ENCODE measurements around the gene MRPS34. TPM values are rescaled to one million over a fixed set of nuclear protein-coding genes. Genes with fewer than 3 reads are reported as not detected.
"Not testable (repeated sequence)": the region's sequence is repeated elsewhere in the genome, so short reads cannot be mapped to it uniquely, and the experiment has no call there.

The MRPS34 gene
- total RNA-seq, 1 donor from 2014 or later = 41.6 TPM

DNA sequence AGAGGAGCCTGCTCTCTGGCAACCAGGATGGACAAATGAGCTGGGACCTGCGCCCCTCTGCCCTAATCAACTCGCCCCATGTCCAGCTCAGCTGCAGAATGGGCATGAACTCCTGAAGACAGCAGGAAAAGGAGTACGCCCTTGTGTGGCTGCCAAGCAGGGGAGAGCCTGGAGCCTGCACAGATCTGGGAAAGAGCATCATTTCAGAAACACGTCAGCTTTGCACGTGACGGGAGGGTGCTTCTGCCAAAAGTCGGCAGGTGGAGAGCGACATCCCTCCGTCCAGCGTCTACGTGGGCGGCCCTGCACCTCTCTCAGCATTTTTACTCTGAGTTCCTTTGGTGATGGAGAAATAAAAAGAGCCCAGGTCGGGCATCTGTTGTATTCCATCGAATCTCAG is 20.1 kb downstream of the MRPS34 start:
- no peak for DNase-seq (ENCODE audit: low read depth)

DNA sequence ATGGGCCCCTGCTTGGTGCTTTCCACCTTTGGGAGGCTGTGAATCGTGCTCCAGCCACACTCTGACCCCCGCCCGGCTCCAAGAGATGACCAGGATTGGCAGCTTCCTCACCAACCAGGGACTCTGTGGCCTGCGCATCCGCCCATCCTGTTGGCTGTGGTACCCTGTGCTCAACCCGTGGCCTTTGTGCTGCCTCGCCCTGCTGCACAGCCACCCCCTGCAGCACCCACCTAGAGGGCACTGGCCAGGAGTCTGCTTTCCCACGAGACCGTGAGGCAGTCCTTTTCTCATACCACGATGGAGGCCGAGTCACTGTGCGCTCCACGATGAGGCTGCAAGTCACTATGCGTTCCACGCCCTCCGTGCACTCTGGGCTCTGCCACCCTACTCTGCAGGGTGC is 21.0 kb downstream of the MRPS34 start:
- DNase-seq (ENCODE audit: low read depth) = no peak

DNA sequence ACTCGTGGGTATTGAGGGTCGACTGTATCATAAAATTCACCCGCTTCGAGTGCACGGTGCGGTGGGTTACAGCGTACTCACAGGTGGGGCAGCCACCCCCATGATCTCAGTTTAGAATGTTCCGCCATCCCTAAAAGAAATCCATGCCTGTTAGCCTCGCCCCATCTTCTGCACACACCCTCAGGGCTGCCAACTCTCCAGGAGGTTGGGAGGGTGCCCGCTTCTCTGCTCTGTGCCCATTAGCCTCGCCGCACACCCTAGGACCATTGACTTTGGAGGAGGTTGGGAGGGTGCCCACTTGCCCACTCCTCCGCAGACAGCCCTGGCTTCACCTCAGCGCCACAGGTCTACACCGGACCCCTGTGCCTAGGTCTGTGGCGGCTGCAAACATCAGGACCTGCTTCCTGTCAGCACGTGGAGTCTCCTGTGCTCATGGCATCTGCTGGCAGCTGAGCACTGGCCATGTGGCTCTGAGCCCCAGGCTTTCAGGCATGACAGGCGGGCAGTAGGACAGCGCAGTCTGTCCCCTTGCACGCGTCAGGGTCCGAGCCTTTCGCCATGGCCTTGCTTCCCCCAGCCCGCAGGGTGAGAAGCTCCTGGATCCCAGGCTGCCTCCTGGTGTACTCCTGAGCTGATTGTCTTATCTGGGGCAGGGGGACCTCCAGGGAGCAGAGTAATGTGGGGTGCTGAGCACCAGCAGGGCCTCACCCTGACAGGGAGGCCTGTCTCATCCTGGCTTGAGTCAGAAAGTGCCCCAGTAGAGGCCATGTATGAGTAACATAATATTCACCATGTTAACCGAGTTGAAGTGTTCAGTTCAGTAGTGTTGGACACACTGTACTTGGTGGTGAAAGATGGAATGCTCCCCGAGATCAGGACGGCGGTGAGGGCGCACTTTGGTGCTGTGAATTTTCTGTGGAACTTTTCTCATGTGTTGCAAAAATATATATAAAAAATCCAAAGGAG is 23.5 kb downstream of the MRPS34 start:
- no peak for DNase-seq (ENCODE audit: low read depth)

DNA sequence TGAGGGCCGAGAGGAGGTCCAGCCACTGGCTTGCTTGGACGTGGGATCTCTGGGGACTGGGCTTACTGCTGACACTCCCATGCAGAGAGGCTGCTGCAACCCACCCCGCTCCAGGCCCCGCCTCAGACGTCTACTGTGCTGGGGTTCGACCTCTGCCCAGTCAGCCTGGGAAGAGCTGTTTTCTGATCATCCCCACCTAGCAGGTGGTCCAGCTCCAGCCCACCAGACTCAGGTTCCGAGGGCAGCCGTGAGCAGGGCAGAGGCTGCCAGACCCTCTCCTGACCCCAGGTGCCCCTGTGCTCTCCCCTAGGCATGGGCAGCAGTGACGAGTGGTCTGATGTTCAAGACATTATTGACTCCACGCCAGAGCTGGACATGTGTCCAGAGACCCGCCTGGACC is 25.0 kb downstream of the MRPS34 start:
- DNase-seq (ENCODE audit: low read depth) = no peak

DNA sequence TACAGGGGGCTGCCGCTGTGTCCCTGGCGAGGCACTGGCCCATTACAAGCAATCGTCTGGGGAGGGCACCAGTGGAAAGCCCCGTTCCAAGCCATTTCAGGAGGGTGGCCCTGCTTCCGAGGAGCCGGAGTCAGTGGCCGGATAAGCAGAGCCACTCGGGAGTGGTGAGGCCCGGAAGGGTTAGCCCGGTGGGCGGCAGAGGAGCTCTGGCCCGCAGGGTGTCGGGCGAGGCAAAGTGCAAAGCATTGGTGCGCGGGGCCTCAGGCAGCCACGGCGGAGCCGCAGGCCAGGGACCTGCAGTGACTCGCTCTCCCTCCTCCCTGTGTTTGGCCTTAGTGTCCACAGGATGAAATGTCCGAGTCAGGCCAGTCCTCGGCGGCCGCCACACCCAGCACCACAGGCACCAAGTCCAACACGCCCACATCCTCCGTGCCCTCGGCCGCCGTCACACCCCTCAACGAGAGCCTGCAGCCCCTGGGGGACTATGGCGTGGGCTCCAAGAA is 26.2 kb downstream of the MRPS34 start:
- DNase-seq (ENCODE audit: low read depth) = no peak

DNA sequence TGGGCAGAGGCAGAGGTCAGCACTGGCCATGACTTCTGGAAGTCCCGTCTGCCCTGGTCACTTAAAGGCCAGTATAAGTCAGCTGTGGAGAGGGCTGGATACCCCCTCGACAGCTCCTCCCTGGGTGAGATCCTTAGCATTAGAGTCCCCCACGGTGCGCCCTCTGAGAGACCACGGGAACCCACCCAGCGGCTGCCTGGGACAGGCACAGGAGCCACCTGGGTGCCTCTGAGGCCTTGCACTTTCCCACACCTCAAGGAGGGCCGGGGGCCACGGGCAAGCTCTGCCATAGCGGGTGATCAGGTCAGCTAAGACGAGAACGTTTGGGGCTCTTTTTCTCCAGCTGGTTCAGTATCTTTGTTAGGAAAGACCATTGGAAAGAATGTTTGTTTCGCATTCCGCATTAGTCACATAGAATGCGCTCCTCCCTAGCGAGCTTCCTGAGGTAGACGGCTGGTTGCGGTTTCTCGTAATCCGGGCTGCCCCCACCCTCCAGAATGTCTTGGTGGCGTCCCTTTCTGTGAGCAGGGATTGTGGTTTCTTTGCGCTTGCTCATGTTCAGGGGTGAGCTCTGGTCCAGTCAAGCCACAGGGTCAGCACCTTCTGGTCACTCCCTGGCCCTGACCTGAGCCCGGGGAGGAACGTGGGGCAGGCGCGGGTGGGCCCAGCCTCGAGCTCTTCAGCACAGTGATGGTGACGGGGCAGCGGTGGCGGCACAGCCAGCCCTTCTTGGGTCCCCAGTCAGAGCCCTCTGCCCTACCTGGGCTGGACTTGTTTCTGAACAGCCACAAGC is 26.8 kb downstream of the MRPS34 start:
- DNase-seq (ENCODE audit: low read depth) = no peak

DNA sequence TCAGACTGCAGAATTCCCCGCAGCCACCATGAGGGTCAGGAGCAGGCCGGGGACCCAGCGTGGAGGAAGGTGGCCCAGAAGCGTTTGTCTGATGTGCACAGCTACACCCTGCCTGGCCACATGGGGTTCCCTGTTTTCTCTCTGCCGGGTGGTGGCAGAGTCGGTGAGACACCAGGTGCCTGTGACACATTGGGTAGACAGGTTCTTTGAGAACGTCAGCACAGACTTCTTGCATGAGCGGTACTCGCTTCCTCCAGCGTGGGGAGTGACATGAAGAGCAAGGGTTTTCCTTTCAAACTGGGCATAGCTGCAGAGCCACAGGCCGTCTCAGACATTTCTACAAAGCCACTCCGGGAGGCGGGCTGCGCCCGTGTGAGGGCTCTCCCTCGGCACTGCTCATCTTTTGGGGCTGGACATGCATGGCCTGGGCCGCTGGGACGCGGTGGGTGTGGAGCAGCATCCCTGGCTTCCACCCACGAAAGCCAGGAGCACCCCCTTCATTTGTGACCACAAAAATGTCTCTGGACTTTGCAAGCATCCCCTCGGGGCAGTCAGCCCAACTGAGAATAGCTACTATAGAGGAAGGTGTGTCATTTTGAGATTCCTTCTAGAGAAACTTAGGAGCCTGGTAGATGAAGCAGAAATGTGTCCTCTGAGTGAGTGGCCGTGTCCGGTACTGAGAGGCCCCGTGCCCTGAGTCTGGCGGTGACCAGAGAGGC is 27.6 kb downstream of the MRPS34 start:
- peak; percentile 20 for DNase-seq (ENCODE audit: low read depth)

DNA sequence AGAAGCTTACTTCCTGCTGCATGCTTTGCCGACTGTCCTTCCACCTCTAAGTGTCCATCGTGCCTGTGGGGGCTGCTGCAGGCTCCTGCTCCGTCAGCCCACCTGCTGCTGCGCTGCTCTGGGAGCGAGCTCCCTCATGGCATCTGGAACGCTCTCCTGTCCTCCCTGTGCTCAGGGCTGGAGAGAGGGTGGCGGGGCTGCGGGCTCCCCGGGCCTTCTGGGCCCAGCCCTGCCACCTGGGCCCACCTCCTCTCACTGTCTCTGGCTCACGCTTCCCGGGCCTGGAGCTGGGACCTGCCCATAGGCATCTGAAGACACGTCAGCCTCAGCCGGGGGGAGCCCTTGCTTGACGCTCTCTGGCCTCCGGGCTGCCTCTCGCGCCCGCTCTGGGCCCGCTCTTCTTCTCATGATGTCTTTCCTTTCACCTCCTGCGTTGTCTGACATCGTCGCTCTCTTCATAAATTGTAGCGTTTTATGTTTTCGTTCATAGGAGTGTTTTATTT is 28.5 kb downstream of the MRPS34 start:
- no peak for DNase-seq (ENCODE audit: low read depth)

DNA sequence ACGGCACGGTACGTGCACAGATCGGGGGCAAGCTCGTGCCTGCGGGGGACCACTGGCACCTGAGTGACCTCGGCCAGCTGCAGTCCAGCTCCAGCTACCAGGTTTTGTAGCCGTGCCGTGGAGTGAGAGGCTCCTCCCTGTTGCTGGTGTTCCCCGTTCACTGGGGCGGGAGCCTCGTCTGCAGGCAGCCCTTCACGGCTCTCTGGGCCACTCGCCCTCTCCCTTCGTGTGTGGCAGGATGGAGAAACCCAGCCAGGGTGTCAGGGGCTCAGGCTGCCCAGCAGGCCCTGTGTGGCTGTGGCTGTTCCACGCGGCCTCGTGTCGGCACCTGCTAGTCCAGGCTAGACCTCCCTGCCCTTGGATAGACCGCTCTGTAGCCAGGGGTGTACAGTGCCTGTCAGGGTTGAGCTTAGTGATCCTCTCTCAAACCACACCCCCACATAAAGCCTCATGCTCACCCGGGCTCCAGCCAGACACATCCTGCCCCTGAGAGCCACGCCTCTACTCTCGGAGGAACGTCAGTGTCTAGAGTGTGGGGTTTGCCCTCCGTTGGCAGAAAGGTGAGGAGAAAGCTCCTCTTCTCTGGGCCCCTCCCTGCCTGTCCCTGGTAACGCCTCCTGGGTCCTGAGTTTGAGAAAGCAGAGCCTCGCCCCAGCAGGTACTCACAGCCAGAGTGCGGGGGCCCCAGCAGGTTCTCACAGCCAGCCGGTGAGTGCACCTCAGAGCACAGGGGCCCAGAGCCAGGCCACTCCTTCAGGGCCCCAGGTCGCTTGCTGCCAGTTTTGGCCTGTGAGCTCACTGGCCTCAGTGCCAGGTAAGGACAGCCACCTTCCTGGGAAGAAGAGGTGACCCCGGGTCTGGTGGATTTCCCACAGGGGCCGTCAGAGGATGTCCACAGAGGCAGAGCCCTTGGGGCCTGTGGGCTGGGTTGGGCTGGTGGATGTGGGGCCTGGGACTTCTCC is 29.3 kb downstream of the MRPS34 start:
- no peak for DNase-seq (ENCODE audit: low read depth)

DNA sequence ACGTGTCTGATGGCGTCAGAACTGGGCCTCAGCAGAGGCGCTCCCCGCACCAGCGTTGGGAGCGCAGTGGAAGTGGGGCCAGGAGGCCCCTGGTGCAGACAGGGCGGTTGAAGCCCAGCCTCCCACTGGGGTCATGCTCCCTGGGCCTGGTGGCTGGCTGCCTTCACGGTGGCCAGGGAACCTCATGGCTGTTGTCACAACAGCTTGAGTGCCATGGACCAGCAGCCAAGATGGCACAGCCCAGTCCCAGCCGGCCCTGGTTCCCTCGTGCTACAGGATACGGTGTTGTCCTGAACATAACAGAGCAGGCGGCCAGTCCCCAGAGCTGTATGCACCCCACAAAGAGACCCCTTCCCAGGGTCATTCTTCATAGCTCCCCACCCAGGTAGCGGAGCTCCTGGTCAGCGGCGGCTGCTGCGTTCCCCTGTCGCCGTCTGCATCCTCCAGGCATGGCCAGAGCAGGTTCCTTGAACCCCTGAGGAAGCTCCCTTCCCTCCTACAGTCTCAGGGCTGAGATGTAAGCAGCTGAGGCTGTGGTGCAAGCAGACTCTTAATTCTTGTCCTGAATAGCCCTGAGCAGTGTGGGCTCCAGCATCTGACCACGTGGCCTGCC is 31.3 kb downstream of the MRPS34 start:
- DNase-seq (ENCODE audit: low read depth) = no peak

DNA sequence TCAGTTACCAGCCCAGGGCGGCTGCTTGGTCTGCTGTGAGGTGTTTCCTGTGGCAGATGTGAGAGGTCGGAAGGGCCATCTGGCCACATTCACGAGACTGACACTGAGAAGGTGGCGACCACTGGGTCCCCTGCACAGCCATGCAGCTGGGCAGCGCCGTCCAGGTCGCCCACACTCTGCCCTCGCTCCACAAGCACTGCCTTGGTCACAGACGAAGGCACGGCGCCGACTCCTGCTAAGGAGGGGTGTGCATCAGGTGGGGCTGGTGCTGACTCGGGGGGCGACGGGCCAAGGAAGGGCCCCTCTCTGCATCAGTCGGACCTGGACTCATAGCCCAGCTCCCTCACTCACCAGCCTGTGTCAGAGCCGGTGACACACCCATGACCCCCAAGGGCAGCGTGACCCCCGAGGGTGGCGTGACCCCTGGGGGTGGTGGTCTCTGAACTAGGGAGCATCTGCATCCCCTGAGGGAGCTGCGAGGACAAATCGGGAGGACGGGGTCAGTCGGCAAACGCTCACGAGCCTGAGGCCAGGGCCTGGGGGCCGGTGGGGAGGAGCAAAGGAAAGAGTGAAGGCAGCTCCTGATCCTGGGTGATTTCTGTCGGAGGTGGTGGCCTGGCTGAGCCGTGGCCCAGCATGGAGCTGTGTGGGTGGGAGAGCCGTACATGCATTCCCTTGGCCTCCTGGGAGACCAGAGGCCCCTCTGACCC is 32.0 kb downstream of the MRPS34 start:
- DNase-seq (ENCODE audit: low read depth) = no peak

DNA sequence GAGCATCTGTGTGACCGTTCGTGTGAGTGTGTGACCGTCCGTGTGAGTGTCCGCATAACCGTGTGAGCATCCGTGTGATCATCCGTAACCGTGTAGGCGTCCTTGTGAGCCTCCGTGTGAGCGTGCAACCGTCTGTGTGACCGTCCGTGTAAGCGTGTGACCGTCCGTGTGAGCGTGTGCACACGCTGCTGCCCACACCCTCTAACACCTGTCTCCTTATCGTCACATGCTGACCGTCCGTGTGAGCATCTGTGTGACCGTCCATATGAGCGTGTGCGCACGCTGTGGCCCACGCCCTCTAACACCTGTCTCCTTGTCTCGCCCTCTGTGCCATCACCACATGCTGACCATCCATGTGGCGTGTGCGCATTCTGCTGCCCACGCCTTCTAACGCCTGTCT is 32.7 kb downstream of the MRPS34 start:
- DNase-seq (ENCODE audit: low read depth) = no peak

DNA sequence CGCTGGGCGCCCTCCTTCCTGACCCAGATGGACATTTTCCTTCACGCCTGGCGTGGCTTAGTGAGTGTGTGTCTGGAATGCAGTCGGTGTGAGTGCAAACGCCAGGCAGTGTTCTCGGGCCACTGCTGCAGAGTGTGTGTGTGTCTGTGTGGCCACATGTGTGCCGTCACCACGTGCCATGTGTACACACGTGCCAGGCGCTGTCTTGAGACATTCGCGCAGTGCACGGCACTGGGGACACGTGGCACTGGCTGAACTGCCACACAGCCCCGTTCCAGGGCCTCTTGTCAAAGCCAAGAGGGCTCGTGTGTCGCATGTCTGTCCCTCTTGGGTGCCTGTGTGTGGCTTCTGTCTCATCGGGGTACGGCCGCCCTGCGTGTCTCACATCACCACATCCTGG is 38.1 kb downstream of the MRPS34 start:
- DNase-seq (ENCODE audit: low read depth) = no peak

DNA sequence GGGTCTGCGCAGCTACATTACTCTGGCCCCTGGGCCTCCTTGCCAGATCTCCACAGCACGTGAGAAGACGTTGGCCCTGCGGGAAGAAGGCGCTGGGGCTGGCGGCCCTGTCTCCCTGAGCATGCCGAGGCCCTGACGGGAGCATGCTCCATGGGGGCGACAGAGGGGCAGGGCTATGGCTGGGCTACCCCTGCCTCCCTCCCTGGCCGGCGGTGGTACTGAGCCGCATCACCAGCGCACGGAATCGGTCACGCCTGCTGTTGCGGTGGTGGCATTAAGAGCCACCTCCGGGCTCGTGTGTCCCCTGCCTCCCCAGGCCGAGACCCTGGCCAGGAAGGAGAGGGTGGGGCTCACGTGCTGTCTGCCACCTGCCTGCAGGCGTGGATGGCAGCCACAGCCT is 38.8 kb downstream of the MRPS34 start:
- DNase-seq (ENCODE audit: low read depth) = no peak

DNA sequence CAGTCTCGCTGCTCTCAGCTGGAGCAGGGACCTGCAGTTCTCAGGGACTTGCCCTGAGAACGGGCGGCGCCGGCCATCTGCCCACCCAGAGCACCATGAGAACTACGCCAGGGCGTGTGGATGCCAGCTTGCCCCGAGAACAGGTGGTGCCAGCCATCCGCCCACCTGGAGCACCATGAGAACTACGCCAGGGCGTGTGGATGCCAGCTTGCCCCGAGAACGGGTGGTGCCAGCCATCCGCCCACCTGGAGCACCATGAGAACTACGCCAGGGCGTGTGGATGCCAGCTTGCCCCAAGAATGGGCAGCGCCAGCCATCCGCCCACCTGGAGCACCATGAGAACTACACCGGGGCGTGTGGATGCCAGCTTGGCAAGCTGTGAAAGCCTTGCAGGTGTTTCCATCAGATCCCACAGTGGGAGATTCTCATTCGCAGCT is 40.4 kb downstream of the MRPS34 start:
- not testable (repeated sequence) for DNase-seq (ENCODE audit: low read depth)

DNA sequence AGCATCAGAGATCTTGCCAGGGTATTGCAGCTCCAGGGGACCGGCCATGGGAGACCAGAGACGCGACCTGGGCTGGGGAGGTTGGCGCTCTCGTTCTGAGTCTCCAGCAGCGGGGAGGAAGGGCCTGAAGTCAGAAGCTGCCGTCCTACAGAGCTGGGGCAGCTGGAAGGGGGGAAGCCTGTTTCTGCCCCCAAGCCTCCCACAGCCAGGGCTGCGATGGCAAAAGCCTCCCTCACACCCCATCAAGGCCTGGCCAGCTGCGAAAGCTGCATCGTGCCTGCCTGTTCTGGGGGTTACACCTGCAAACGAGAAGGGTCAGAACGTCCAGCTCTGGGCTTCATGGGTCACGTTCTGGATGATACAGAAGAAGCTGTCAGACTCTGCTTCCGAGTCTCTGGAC is 40.9 kb downstream of the MRPS34 start:
- no peak for DNase-seq (ENCODE audit: low read depth)

DNA sequence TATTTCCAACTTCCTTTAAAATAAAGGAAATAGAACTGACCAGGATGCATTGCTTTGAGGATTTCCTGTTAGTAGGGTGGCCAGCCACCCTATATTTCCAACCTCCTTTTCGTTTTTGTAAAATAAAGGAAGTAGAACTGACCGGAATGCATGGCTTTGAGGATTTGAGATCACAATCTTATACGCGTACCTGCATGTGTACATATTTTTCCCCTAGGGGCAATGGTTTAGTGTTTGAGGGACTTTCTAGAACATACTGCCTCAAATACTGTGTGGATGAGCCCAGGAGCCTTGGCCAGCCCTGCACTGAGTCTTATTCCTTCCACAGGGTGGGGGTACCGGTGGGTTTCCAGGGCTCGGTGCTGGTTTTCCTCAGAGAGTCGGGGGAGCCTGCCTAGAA is 41.3 kb downstream of the MRPS34 start:
- DNase-seq (ENCODE audit: low read depth) = no peak

DNA sequence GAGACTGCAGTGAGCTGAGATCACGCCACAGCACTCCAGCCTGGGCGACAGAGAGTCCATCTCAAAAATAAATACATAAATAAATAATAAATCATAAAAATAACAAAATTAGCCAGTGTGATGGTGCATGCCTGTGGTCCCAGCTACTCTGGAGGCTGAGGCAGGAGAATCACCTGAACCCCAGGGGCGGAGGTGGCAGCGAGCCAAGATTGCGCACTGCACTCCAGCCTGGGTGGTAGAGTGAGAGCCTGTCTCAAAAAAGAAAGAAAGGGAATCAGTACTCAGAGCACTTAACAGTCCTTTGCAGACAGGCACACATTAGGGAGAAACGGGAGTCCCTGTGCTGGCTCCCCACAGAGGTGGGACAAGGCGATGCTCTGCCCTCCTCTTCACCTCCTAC is 41.9 kb downstream of the MRPS34 start:
- DNase-seq (ENCODE audit: low read depth) = no peak

DNA sequence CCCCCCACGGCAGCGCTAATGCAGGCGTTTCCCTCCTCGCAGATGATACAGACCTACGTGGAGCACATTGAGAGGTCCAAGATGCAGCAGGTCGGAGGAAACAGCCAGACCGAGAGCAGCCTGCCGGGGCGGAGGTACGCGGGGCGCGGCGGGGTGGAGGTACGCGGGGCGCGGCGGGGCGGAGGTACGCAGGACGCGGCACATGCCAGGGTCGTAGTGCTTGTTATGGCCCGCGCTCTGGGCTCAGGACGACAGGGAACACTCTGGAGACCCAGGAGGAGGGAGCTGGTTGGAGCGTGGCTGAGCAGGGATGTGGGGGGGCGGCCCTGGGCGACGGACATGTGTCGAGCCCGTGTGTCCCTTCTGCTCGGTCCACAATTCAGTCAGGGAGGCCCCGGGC is 43.5 kb downstream of the MRPS34 start:
- DNase-seq (ENCODE audit: low read depth) = no peak

DNA sequence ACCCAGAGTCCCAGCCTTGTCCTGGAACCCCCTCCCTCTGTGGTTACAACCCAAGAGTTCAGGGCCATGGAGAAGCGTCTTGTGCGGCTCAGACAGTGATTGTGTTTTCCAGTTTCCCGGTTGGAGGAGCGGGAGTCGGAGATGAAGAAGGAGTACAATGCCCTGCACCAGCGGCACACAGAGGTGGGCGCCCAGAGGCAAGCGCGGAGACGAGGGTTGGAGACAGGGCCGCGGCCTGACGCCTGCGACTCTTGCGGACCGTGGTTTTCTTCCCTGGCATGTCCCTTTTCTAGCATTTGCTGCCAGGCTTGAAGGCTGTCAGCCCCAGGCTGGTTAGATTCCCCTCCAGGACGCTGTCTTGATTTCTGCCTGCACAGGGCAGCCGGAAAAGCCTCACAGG is 43.9 kb downstream of the MRPS34 start:
- DNase-seq (ENCODE audit: low read depth) = no peak

Data from renal cortical epithelial cell (primary cell).